Upper lobe of right lung (tissue), 1 donor: ENCODE measurements around the gene CD52. TPM values are rescaled to one million over a fixed set of nuclear protein-coding genes. Genes with fewer than 3 reads are reported as not detected.

ENCODE experiments used
- ATAC-seq: fragments of 200-7000 bp; cut with Tn5 transposase; one replicate; pipeline ENCODE4 v1.9.1; 2020; ENCODE audit warnings: mild to moderate bottlenecking, moderate library complexity
- DNase-seq: peaks from one replicate; pipeline ENCODE4 v3.0.0-alpha.2; 2020
- H3K27ac ChIP-seq: fragments of 200-600 bp; one replicate; pipeline ENCODE4 v1.8.0; 2022
- H3K27me3 ChIP-seq: fragments of 200-600 bp; one replicate; pipeline ENCODE4 v1.8.0; 2022; ENCODE audit warnings: mild to moderate bottlenecking
- H3K36me3 ChIP-seq: fragments of 200-600 bp; one replicate; pipeline ENCODE4 v1.8.0; 2022
- H3K4me1 ChIP-seq: fragments of 200-600 bp; one replicate; pipeline ENCODE4 v1.8.0; 2022
- H3K4me3 ChIP-seq: fragments of 200-600 bp; one replicate; pipeline ENCODE4 v1.8.0; 2022; ENCODE audit warnings: mild to moderate bottlenecking
- H3K9me3 ChIP-seq: fragments of 200-600 bp; one replicate; pipeline ENCODE4 v1.8.0; 2022
- intact Hi-C: fragments of 100-400 bp; cut with DNase I; formaldehyde crosslinking; loops from one replicate; pipeline ENCODE4 v1.11.0; 2022
- total RNA-seq: library from RNA; stranded (reverse); fragmentation: NEBNext Ultra II Directional; extraction: Animal tissue kit (Norgen Biotek cat#: 25700); gene quantifications from one replicate; pipeline ENCODE4 v1.2.1, GENCODE V29; 2021
- TF ChIP-seq, protein P1 (sequence below): fragments of 200-600 bp; IDR thresholded peaks from one replicate; pipeline ENCODE4 v1.8.0; 2022; ENCODE audit warnings: antibody characterized with exemption
- donor health status: DM: no; HTN: yes; CAD: no; lungs with severe emphysema.

Gene CD52
- total RNA-seq, 1 donor from 2014 or later, result 348 TPM

DNA sequence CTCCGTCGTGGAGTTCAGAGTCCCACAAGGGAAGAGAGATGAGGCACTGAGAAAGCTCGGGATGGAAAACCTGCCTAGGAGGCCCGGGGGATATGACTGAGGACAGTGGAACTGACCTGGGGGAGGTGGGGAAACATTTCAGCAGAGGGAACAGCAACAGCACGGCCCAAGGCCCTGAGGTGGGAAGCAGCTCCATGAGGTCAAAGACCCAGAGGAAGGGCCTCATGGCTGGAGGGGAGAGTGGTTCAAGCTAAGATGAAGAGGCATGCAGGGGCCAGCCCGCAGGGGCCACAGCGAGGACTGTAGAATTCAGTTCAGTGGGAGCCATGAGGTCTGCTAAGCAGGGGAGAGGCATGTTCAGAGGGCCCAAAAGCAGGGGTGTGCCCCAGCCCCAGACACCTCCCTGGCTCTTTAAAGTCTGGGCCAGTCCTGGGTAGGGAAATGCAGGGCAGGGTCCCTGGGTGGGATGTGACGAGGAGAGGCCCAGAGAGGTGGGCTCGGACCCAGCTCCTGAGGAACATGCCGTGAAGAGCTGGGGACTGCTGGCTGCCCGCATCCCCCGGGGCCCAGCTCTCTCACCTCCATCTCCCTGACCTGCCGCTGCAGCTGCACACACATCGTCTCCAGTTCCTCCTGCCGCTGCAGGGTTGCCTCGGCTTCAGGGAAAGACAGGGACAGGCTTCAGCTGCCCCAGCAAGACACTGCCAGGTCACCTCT lies 21.3 kb upstream of the CD52 start:
- no peak for ATAC-seq
- no peak for DNase-seq

DNA sequence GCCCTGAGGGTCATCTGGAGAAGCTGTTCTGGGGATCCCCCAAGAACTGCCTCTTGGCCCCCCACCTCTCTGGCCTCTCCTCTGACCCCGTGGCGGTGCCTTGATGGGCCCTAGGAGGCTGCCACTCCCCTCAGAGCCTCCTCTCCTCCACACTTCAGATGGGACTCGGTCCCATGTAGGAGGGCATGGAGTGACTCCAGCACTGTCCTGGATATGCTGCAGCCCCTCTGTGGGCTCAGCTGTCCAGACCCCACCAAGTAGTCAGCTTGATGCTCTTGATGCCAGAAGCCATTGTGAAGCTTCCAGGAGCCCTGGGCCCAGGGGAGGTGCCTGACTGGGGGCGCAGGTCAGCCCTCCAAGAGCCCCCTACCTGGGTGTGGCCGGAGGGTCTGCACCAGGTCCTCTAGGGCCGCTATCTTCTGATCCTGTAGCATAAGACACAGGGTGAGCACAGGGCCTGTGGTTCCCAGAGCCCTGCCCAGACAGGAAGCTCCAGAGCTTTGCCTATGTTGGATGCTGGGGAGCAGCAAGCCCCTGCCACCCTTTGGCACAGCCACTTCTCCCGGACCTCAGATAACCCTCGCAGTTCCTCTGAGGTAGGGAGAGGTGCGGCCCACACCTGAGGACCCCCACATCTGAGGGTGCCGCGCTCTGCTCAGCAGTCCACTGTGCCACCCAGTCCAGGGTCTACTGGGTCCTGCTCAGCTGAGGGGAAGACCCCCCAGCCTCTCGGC lies 20.5 kb upstream of the CD52 start:
- Histone ChIP-seq H3K9me3 (no peaks in the 10 kb centered on the region), H3K27ac (no peak overlapping the region), H3K27me3 (no peaks in the 10 kb centered on the region), H3K4me3 (no peak overlapping the region), H3K4me1 (peaks cover 4% of the 10 kb centered on the region), H3K36me3 (no peaks in the 10 kb centered on the region)
- intact Hi-C loops, result no loop called here
- DNase-seq, result no peak
- TF ChIP-seq, protein P1, sequence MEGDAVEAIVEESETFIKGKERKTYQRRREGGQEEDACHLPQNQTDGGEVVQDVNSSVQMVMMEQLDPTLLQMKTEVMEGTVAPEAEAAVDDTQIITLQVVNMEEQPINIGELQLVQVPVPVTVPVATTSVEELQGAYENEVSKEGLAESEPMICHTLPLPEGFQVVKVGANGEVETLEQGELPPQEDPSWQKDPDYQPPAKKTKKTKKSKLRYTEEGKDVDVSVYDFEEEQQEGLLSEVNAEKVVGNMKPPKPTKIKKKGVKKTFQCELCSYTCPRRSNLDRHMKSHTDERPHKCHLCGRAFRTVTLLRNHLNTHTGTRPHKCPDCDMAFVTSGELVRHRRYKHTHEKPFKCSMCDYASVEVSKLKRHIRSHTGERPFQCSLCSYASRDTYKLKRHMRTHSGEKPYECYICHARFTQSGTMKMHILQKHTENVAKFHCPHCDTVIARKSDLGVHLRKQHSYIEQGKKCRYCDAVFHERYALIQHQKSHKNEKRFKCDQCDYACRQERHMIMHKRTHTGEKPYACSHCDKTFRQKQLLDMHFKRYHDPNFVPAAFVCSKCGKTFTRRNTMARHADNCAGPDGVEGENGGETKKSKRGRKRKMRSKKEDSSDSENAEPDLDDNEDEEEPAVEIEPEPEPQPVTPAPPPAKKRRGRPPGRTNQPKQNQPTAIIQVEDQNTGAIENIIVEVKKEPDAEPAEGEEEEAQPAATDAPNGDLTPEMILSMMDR, result no peak
- no peak for ATAC-seq

More for the DNA sequence above, 21.3 kb upstream of the CD52 start:
- Histone ChIP-seq H3K36me3 (no peaks in the 10 kb centered on the region), H3K27ac (no peak overlapping the region), H3K4me1 (peaks cover 5% of the 10 kb centered on the region), H3K27me3 (no peaks in the 10 kb centered on the region), H3K9me3 (no peaks in the 10 kb centered on the region), H3K4me3 (no peak overlapping the region)
- TF ChIP-seq, protein P1, result no peak
- intact Hi-C loops, result no loop called here

DNA sequence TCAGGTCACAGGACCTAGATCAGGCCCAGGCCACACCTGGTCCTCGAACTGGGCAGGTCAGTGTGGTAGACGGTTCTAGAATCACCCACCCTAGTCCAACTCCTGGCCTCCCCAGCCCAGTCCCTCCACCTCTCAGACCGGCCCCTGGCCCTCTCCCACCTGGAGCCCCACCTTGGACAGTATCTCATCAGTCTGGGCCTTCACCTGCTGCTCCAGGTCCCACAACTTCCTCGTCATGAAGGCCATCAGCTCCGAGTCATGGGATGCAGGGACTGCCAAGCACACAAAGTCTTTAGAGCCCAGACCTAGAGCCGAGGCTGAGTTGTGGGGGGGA lies 20.0 kb upstream of the CD52 start:
- ATAC-seq, result no peak
- intact Hi-C loops, result no loop called here

DNA sequence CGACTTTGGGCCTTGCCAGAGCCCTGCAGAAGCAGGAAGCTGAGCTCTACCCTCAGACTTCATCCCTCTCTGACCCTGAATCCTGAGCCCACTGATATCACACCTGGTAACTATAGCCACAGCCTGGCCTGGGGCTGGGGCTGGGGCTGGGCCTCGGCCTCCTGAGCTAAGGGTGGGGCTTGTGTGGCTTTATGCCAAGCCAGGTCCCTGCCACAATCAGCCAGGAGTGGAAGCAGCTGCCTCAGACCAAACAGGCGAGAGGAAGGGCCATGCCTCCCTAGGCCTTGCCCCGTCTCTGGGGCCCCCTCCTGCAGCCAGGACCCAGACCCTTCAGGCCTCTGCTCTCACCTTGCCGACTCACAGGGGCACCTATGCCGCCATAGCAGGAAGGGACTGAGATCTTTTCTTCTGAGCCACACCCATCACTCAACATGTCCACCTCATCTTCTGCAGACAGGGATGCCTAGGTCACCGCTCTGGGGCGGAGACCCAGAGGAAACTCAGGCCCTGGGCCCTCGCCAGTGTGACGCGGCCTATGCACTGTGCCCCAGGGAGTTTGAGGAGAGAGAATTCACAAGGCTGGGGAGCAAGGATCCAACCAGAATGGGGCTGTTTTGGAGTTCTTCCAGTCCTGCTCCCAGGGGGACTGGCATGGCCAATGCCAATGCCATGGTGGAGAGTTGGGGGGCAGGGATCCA lies 17.0 kb upstream of the CD52 start:
- no peak overlapping the region for H3K4me3 ChIP-seq

More for the DNA sequence above, 20.0 kb upstream of the CD52 start:
- H3K27me3 ChIP-seq, result no peaks in the 10 kb centered on the region
- peaks cover 4% of the 10 kb centered on the region for H3K4me1 ChIP-seq
- DNase-seq, result no peak
- no peaks in the 10 kb centered on the region for H3K9me3 ChIP-seq
- H3K27ac ChIP-seq, result no peak overlapping the region
- no peak overlapping the region for H3K4me3 ChIP-seq
- H3K36me3 ChIP-seq, result no peaks in the 10 kb centered on the region
- TF ChIP-seq, protein P1, result no peak

DNA sequence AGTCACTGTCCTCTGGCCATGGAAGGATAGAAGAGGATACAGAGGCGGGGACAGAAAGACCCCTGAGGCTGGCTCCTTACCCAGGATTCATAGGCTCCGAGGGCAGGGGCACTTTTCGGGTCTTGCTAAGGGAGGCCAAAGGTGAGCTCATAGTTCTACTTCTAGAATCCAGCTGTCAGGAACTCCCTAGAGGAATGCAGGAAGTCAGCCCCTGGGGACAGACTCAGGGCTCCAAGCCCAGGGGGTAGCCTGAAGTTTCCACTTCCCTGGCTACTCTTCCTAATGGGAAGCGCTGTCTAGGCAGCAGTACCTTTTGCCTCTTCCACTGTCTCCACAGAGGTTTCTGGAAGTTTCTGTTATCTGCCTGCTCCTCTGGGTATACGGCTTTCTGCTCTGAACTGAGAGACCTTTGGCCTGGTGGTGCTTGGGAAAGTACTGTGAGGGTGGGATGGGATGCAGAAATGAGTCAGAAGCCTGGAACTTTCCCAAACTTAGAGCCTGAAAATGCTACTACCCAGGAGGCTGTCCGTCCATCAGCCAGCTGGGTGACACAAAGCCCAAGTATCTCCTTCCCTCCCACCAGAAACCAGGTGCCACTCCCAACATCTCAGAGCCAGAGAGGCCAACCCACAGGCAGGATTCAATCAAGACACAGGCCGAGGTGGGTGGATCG lies 14.9 kb upstream of the CD52 start:
- ATAC-seq, result no peak
- no peak for DNase-seq
- Histone ChIP-seq H3K27me3 (no peaks in the 10 kb centered on the region), H3K9me3 (no peaks in the 10 kb centered on the region), H3K27ac (no peak overlapping the region), H3K4me3 (no peak overlapping the region), H3K36me3 (no peaks in the 10 kb centered on the region), H3K4me1 (peaks cover 22% of the 10 kb centered on the region)
- intact Hi-C loops, result no loop called here
- TF ChIP-seq, protein P1, result no peak

More for the DNA sequence above, 17.0 kb upstream of the CD52 start:
- H3K27me3 ChIP-seq, result no peaks in the 10 kb centered on the region
- intact Hi-C loops, result no loop called here
- DNase-seq, result no peak
- TF ChIP-seq, protein P1, result no peak
- no peak for ATAC-seq
- H3K4me1 ChIP-seq, result peaks cover 7% of the 10 kb centered on the region
- no peak overlapping the region for H3K27ac ChIP-seq
- no peaks in the 10 kb centered on the region for H3K9me3 ChIP-seq
- H3K36me3 ChIP-seq, result no peaks in the 10 kb centered on the region
